HG03354 (cell line): ENCODE measurements around the gene CCDC30.
A peak's percentile ranks its signal among the peaks of the same experiment; 100 is the strongest.
"Not testable (repeated sequence)": the region's sequence is repeated elsewhere in the genome, so short reads cannot be mapped to it uniquely, and the experiment has no call there.

Experiments
- ATAC-seq: cut with Tn5 transposase; IDR thresholded peaks from one replicate; pipeline ENCODE4 v1.9.1; 2021; ENCODE audit warnings: mild to moderate bottlenecking; ENCODE audit not compliant: unreplicated experiment, poor library complexity, severe bottlenecking

The CCDC30 gene

GRCh38 chr1:42442662-42443061 is 20.4 kb upstream of the CCDC30 start:
- no peak for ATAC-seq

- ATAC-seq: no peak
Measured at GRCh38 chr1:42449256-42449655, 13.8 kb upstream of the CCDC30 start.

GRCh38 chr1:42450061-42450460 is 13.0 kb upstream of the CCDC30 start:
- no peak for ATAC-seq

- ATAC-seq: no peak
Measured at GRCh38 chr1:42453386-42453785, 9.7 kb upstream of the CCDC30 start.

- ATAC-seq: no peak
Measured at GRCh38 chr1:42454403-42454802, 8.7 kb upstream of the CCDC30 start.

- peak; percentile 91 for ATAC-seq
Measured at GRCh38 chr1:42456010-42456753, 6.9 kb upstream of the CCDC30 start, which contains the start of the genes PPCS and ZMYND12. Gene PPCS (plus strand): TSS chr1:42456543. CDS start chr1:42456566, 23 bp downstream. Gene ZMYND12 (minus strand): TSS chr1:42456022. CDS start chr1:42455997, 25 bp downstream.

- peak; percentile 73 for ATAC-seq
Measured at GRCh38 chr1:42456754-42457089, 6.4 kb upstream of the CCDC30 start.

GRCh38 chr1:42461196-42461595 is 1.9 kb upstream of the CCDC30 start:
- ATAC-seq: no peak

GRCh38 chr1:42463921-42464320 is 835 bp downstream of the CCDC30 start:
- ATAC-seq: no peak

GRCh38 chr1:42466030-42466429 is 2.9 kb downstream of the CCDC30 start:
- ATAC-seq: no peak

- no peak for ATAC-seq
Measured at GRCh38 chr1:42469727-42470126, 6.6 kb downstream of the CCDC30 start.

- no peak for ATAC-seq
Measured at GRCh38 chr1:42476605-42477004, 13.5 kb downstream of the CCDC30 start.

- ATAC-seq: not testable (repeated sequence)
Measured at GRCh38 chr1:42477354-42477753, 14.3 kb downstream of the CCDC30 start.

GRCh38 chr1:42477775-42478174 is 14.7 kb downstream of the CCDC30 start:
- ATAC-seq: no peak

- ATAC-seq: no peak
Measured at GRCh38 chr1:42479621-42480020, 16.5 kb downstream of the CCDC30 start.

- ATAC-seq: no peak
Measured at GRCh38 chr1:42480921-42481320, 17.8 kb downstream of the CCDC30 start.

- no peak for ATAC-seq
Measured at GRCh38 chr1:42482635-42483153, 19.6 kb downstream of the CCDC30 start.

GRCh38 chr1:42484382-42484781 is 21.3 kb downstream of the CCDC30 start:
- no peak for ATAC-seq

- no peak for ATAC-seq
Measured at GRCh38 chr1:42490237-42490636, 27.2 kb downstream of the CCDC30 start.

GRCh38 chr1:42502031-42502430 is 38.9 kb downstream of the CCDC30 start:
- ATAC-seq: not testable (repeated sequence)

GRCh38 chr1:42504535-42505128 is 41.5 kb downstream of the CCDC30 start:
- no peak for ATAC-seq
